Activated CD8-positive, alpha-beta memory T cell treated with anti-CD3 and anti-CD28 coated beads for 24 hours (primary cell): Measurements from ENCODE around the gene GSTM5.
"Not testable (repeated sequence)": the region's sequence is repeated elsewhere in the genome, so short reads cannot be mapped to it uniquely, and the experiment has no call there.

Source experiments
- DNase-seq: peaks from one replicate; pipeline ENCODE4 v3.0.0-alpha.2; 2020

GSTM5 gene

DNA sequence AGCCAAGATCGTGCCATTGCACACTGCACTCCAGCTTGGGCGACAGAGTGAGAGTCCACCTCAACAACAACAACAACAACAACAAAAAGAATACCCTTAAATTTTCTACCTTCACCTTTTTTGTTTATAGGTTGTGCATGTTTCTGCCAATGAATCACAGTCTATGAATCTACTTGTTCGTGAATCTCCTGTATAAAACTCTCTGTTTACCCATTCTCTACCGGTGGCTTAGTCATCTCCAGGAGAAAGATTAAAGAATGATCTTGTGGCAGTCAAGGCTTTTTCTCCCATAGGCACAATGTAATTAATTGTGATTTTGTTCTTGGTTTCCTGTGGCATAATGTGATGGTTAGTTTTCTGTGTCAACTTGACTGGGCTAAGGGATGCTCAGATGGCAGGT, 14.2 kb upstream of the GSTM5 start:
- DNase-seq = not testable (repeated sequence)

DNA sequence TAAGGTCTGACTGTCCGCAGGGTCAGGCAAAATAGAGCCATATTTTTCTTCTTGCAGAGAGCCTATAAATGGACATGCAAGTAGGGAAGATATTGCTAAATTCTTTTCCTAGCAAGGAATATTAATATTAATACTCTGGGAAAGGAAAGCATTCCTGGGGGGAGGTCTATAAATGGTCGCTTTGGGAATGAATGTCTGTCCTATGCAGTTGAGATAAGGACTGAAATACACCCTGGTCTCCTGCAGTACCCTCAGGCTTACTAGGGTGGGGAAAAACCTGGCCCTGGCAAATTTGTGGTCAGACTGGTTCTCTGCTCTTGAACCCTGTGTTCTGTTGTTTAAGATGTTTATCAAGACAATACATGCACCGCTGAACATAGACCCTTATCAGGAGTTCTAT, 9.1 kb upstream of the GSTM5 start:
- not testable (repeated sequence) for DNase-seq

DNA sequence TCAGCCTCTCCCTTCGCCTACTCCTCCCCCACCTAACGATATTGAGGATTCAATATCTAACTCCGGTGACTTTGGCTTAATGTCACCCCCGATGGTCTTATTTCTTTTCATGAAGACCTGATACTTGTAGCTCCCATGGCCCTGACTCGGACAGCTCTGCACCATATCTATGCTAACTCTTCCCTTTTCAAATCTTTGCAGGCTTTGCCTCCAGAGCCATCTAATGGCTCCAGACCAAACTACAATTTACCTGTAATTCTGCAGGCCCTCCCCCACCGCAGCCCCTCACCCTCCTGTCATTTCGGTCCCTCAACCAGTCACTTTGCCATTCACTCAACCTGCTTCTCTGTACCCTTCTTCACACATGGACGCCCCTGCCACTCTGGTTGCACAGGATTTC, 7.9 kb upstream of the GSTM5 start:
- DNase-seq = no peak

DNA sequence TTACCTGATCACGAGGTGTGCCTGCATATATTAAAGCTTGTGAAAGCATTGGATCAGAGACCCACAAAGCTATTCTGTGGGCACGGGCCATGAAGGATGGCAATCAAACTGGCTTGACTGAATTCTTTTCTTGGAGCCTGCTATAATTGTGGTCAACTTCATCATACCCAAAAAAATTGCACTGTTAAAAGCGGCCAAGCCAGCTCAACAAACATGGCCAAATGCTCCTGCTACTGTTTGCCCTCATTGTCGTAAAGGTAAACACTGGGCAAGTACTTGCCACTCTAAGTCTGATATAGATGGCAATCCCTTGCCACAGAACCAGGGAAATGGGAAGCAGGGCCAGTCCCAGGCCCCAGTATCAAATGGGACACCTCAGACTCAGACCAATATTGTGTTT, 6.6 kb upstream of the GSTM5 start:
- DNase-seq = no peak

DNA sequence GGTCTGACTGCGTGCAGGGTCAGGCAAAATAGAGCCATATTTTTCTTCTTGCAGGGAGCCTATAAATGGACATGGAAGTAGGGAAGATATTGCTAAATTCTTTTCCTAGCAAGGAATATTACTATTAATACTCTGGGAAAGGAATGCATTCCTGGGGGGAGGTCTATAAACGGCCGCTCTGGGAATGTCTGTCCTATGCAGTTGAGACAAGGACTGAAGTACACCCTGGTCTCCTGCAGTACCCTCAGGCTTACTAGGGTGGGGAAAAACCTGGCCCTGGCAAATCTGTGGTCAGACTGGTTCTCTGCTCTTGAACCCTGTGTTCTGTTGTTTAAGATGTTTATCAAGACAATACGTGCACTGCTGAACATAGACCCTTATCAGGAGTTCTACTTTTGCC, 3.1 kb upstream of the GSTM5 start:
- not testable (repeated sequence) for DNase-seq

DNA sequence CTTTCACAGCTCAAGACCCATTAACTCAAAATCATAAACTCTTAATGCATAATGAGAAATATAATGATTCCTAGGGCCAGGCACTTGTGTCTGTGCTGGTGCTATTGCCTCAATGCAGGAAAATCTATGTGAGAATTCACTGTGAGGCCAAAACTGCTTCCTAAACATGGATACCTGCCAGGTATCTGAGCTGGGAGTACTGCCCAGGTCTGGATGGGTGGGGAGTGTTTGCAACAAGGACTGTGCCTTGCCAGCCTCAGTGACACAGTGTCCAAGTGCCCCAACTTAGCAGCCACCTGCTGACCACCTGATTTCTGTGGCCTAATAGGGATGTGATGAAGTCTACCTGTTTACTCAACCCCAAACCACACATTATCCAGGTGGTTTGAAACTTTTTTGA, 2.2 kb upstream of the GSTM5 start:
- DNase-seq = not testable (repeated sequence)

DNA sequence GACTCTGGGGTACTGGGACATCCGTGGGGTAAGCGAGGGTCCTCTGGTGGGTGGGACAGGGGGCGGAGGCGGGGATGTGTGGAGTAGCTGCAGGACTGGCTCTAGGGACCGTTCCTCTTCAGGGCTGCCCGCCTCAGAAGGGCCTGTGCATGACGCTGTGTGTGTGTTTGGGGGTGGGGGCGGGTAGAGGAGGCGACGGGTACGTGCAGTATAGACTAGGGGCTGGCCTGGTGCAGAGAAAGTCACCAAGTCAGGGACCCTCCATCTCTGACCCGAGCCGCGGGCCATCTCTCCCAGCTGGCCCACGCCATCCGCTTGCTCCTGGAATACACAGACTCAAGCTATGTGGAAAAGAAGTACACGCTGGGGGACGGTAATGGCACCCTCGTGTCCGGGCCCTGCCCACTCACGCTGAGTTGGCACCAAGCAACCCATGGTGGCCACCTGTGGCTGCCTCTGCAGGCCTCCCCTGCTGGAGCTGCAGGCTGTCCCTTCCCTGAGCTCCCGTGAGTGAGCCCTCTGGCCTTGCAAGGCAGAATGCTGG, 342 bp downstream of the GSTM5 start:
- DNase-seq = no peak

DNA sequence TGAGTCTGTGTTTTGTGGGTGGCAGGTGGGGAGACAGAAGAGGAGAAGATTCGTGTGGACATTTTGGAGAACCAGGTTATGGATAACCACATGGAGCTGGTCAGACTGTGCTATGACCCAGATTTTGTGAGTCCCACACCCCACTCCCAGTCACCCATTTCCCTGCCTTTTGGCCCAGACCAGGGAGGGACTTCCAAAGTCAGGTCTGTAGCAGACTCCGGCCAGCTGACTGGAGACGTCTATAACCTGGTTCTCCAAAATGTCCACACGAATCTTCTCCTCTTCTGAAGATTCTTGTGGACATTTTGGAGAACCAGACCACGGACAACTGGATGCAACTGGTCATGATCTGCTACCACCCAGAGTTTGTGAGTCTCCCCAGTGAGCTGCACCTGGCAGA, 1.6 kb downstream of the GSTM5 start:
- no peak for DNase-seq

DNA sequence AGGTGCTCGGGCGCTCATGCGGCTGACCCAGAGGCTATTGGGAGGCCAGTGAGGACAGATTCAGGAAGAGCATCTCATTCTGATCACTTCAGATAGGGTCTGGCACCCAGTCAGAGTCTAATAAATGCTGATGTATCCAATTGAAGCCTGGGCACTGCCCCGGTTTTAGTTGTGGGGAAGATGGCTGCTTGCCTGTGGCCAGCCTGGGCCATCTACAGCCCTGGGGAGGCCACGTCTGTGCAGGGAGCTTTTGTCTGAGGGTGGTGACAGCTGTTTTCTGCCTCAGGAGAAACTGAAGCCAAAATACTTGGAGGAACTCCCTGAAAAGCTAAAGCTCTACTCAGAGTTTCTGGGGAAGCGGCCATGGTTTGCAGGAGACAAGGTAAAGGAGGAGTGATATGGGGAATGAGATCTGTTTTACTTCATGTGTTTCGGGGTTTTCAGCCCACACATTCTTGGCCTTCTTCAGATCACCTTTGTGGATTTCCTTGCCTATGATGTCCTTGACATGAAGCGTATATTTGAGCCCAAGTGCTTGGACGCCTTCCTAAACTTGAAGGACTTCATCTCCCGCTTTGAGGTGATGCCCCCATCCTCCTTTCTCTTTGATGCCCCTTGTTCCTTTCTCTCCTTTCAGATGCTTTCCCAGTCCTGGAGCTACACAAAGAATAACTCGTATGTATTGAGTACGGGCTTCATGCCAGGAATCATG, 2.8 kb downstream of the GSTM5 start:
- no peak for DNase-seq

DNA sequence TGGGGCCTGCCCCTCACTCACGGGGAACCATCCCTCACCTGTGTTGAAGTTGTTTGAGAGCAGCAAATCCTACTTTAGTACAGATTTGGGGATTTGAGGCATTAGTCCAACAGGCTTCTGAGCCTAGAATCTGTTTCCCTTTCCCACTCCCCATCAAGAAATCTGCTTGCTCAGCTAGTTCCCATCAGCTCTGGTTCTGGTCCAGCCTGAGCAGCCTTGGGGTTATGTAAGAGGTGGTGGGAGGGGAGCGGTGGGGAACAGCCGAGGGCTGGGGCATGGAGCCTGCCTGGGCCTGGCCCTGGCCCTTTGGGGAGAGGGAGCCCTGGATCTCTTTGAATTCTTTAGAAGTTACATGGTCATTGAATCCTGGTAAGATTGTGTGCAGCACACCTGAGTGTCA, 4.1 kb downstream of the GSTM5 start:
- no peak for DNase-seq

DNA sequence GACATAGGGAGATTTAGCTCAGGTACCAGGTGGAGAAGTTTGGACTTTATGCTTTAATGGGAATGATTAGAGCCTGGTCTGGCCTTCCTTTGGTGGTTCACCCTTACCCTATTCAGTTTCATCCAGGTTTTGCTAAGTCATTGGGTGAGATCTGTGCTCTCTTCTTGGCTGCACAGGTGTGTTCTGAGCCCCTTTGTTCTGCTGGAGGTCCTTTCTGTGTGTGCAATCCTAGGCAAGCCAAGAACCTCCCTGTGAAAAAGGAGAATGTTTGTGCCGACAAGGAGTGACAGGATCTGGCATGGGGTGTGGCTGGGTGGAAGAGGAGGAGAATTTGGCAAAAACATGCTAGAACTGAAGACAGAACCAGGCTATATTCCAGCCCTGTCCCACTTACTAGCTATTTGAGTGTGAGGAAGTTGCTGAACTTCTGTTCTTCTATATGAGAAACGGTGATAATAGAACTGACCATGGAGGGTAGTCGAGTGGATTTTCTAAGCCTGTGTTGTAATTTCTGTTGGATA, 4.6 kb downstream of the GSTM5 start:
- no peak for DNase-seq

DNA sequence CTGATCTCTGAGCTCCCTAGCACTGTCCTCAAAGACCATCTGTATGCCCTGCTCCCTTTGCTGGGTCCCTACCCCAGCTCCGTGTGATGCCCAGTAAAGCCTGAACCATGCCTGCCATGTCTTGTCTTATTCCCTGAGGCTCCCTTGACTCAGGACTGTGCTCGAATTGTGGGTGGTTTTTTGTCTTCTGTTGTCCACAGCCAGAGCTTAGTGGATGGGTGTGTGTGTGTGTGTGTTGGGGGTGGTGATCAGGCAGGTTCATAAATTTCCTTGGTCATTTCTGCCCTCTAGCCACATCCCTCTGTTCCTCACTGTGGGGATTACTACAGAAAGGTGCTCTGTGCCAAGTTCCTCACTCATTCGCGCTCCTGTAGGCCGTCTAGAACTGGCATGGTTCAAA, 5.7 kb downstream of the GSTM5 start:
- no peak for DNase-seq

DNA sequence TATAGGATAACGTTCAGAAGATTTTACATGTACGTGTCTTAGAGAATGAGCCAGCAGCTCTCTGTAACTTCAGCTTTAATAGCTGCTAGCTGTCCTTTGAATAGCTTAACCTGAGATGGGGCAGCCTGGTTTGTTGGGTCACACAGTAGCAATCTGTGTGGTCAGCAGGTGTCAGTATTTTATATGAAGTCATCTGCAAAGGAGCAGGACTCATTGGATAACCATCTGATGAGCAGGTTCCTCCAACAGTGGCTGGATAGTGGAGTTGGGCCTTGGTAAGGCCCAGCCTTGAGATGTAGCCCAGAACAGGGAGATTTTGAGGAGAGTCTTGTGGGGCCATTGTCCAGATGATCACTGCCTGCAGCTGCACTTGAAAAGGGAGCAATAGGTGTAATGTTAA, 6.4 kb downstream of the GSTM5 start:
- DNase-seq = no peak

DNA sequence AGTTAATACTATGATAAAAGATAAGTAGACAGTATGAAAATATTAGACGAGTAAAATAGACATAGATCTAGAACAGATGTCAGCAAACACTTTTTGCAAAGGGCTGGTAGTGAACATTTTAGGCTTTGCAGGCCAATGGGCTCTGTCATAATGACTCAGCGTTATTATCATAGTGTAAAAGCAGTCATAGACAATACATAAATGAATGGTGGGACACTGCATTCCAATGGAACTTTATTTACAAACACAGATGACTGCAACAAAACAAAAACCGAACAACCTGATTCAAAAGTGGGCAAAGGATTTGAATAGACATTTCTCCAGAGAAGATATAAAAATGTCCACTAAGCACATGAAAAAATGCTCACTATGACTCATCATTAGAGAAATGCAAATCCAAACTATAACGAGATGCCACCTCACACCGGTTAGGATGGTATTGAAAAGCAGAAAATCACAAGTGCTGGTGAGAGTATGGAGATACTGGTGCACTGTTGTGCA, 7.3 kb downstream of the GSTM5 start:
- no peak for DNase-seq

DNA sequence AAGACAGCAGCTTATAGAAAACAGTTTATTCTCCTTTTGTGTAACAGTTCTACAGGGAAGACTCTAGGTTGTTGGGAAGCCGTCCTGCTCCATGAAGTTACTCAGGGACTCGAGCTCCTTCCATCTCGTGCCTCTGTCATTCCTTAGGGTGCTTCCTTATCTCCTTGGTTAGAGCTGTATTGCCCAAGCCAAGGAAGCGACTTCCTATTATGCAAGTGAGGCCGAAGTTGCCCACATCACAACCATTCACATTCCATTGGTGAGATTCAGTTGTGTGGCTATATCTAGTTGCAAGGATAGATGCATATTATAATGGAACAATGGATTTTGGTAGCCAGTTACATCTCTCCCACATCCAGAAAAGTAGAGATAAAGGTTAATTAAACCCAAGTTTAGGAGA, 9.0 kb downstream of the GSTM5 start:
- no peak for DNase-seq

DNA sequence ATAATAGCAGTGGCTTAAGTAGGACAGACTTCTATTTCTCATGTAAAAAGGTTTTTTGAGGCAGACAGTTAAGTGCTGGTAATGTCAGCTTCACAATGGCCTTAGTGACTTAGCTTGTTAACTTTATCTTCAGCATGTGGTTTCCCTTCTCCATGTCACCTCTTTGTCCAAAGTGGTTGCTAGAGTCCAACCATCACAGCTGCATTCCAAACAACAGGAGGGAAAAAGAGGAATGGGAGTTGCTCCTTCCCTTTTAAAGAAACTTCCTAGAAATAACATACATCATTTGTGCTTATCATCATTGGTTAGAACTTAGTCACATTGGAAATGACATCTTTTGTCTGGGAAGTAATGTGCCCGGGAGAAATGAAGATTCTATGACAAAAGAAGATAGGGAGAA, 9.9 kb downstream of the GSTM5 start:
- DNase-seq = no peak

DNA sequence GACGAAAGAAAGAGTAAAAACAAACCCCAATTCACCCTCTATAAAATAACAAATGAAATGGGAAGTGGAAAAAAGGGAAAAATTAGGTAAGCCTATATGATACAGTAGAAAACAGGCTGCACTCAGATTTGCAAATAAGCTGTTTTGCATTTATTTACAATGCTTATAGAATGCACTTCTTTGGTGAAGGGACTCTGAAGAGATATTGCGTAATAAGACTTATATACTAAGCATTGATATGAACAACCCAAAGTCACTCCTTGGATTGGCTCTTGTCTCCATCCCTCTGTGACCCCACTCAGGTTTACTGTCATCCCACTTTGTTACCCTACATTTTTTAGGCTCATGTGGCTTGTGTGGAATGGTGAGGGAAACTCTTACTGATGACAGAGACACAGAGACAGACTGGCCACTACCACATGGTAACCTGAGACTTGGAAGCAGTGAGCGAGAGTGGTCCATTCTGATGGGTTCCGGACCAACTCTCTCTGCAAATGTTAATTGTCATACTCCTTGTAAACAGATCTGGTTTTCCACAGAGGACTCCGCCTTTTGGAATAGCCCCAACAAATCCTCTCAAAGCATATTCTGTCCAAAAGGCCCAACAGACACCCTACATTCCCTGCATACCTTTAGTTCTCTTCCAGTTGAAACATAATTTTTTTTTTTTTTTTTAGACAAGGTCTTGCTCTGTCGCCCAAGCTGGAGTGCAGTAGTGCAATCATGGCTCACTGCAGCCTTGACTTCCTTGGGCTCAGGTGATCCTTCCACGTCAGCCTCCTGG, 11.0 kb downstream of the GSTM5 start:
- DNase-seq = no peak

DNA sequence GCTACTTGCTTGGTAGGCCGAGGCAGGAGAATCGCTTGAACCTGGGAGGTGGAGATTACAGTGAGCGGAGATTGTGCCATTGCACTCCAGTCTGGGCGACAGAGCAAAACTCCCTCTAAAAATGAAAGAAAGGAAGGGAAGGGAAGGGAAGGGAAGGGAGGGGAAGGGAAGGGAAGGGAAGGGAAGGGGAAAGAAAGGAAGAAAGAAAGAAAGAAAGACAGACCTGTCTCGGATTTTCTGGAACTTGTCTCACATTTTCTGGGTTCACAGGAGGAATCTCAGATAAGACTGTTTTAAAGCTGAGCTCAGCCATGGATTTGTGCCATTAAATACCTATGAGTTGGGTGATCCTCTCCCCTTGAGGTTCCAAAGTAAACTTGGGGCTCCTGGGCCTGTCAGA, 12.9 kb downstream of the GSTM5 start:
- no peak for DNase-seq

DNA sequence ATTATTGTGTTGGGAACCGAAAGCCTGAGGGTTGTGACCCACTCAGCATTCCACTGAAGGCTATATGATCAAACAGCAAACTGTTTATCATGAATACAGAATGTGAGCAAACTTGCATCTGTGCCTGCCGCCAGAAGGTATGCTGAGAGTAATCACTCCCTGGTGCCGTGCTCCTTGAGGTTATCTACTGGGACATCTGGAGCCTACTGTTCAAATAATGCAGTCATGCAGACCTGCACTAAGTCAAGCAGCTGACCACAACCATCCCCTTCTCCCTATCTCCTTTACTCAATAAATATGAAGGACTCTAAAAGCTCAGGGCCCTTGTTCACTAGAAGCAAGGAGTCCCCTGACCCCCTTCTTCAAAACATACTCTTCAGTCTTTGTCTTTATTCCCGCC, 13.5 kb downstream of the GSTM5 start:
- no peak for DNase-seq

DNA sequence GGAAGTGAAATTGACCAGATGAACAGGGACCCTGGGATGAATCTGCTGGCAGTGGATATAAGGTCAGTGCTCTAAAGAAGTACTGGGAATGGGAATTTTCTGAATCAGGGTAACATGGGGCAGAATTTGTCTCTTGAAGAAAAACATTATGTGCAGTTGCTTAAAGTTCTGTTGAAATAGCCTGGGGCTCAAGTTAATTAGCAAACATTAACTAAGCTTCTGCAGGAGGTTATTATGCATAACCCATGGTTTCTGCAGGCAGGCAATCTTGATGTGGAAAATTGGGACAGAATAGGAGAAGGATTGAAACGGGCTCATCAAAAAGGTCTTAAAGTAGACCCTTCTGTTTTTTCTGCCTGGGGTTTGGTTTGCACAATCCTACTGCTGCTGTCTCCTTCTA, 14.0 kb downstream of the GSTM5 start:
- no peak for DNase-seq

DNA sequence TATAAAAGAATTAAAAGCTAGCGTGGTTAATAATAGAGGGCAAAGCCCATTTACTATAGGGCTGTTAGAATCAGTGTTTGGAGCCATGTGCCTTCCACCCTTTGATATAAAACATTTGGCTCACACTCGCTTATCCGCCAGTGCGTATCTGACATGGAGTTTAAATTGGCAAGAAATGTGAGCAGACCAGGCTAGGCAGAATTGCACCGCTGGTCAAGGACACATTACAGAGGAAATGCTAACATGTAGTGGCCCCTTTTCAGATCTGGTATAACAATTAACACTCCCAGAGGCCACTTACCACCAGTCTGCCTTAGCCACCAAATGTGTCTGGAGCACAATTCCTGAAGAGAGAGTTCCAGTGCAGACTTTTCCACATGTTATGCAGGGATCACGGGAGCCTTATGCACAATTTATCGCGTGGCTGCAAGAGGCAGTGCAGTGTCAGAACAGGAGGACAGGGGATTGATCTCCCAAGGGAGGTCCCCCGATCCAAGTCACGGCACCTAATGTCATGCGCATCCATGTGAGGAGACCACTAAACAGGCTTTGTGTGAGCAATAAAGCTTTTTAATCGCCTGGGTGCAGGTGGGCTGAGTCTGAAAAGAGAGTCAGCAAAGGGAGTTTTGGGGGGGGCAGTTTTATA, 14.8 kb downstream of the GSTM5 start:
- no peak for DNase-seq

DNA sequence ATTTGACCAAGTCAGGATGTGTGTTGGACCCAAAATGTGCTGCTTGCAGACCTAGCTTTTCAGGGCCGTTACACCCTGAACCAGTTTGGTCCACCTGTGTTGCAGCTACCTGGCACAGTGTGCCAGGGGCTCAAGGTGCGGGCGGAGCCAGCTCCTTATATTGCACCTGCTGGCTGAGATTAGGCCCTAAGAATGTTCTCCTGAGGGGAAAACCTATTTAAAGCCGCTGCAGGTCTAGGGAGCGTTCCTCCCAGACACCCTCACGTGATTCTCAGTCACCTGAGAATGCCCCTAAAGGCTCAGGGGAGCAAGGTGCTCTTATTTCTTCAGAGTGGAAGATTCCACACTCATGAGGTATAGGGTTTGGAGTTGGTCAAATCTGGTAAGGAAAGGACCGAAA, 16.8 kb downstream of the GSTM5 start:
- no peak for DNase-seq

DNA sequence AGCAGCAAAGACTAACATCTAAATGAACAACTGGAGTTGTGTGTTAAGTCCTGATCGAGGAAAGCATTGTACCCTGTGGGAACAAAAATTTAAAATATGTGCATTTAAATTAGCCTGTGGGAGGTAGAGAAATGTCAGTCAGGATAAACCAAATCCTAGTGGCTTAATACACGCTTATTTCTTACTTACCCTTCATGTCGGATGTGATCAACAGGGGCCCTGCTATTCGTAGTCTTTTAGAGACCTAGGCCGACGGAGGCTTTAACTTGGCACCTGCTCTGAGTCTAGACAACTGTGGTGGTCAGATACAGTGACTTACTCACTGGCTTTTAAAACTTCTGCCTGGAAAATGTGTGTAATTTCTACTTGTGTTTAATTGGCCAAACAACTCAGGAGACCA, 18.6 kb downstream of the GSTM5 start:
- DNase-seq = no peak
